ENCODE data around the gene DYRK1B. TPM values are rescaled to one million over a fixed set of nuclear protein-coding genes. Genes with fewer than 3 reads are reported as not detected.
A peak's percentile ranks its signal among the peaks of the same experiment; 100 is the strongest.

The DYRK1B gene
- polyA plus RNA-seq, 1 donor from 2014 or later: 11.3 TPM

- TF ChIP-seq CTCF (IDR thresholded peaks at IDR 0.05; ENCODE audit: poor library complexity, severe bottlenecking): peak; percentile 38
- no peak for TF ChIP-seq POLR2AphosphoS5 (IDR thresholded peaks at IDR 0.05)
- Histone ChIP-seq H2AFZ (ENCODE audit: low read depth, low read length) (peak overlapping the region; percentile 59), H3K9ac (ENCODE audit: low read length) (peak overlapping the region; percentile 82), H3F3A (ENCODE audit: insufficient read depth, low read length, poor library complexity, severe bottlenecking) (no peaks in the 10 kb centered on the region), H3K4me3 (ENCODE audit: low read length) (peak overlapping the region; percentile 95), H3K27ac (ENCODE audit: low read length) (peak overlapping the region; percentile 88), H3K4me2 (ENCODE audit: low read length) (peak overlapping the region; percentile 71), H3K9me3 (ENCODE audit: low read length) (no peaks in the 10 kb centered on the region), H4K20me1 (ENCODE audit: insufficient read depth) (no peaks in the 10 kb centered on the region), H3K79me2 (replicated peaks; ENCODE audit: insufficient read depth, low read length) (peaks cover 33% of the 10 kb centered on the region), H3K36me3 (ENCODE audit: insufficient read depth, low read length) (no peaks in the 10 kb centered on the region), H3K27me3 (ENCODE audit: insufficient read depth, low read depth, low read length) (no peaks in the 10 kb centered on the region), H3K9me2 (ENCODE audit: insufficient read depth, low read length) (no peaks in the 10 kb centered on the region)
Observed at GRCh38 chr19:39845584-39845932, 11.6 kb upstream of the DYRK1B start.

GRCh38 chr19:39845172-39845571, 11.2 kb upstream of the DYRK1B start:
- Histone ChIP-seq H4K20me1 (ENCODE audit: insufficient read depth) (no peaks in the 10 kb centered on the region), H3F3A (ENCODE audit: insufficient read depth, low read length, poor library complexity, severe bottlenecking) (no peaks in the 10 kb centered on the region), H3K4me2 (ENCODE audit: low read length) (peak overlapping the region; percentile 71), H3K27me3 (ENCODE audit: insufficient read depth, low read depth, low read length) (no peaks in the 10 kb centered on the region), H3K27ac (ENCODE audit: low read length) (no peak overlapping the region), H3K9me2 (ENCODE audit: insufficient read depth, low read length) (no peaks in the 10 kb centered on the region), H3K36me3 (ENCODE audit: insufficient read depth, low read length) (no peaks in the 10 kb centered on the region), H3K9ac (ENCODE audit: low read length) (peak overlapping the region; percentile 82), H2AFZ (ENCODE audit: low read depth, low read length) (no peak overlapping the region), H3K79me2 (replicated peaks; ENCODE audit: insufficient read depth, low read length) (peaks cover 33% of the 10 kb centered on the region), H3K9me3 (ENCODE audit: low read length) (no peaks in the 10 kb centered on the region), H3K4me3 (ENCODE audit: low read length) (peak overlapping the region; percentile 95)
- no peak for TF ChIP-seq CTCF (IDR thresholded peaks at IDR 0.05; ENCODE audit: poor library complexity, severe bottlenecking)
- no peak for TF ChIP-seq RAD21 (conservative IDR thresholded peaks at IDR 0.05)
- TF ChIP-seq SMC3 (conservative IDR thresholded peaks at IDR 0.05; ENCODE audit: poor library complexity): no peak
- TF ChIP-seq MXI1 (conservative IDR thresholded peaks at IDR 0.05; ENCODE audit: poor library complexity, severe bottlenecking): no peak
- TF ChIP-seq REST (IDR thresholded peaks at IDR 0.05; ENCODE audit: borderline replicate concordance): no peak
- no peak for TF ChIP-seq POLR2AphosphoS5 (IDR thresholded peaks at IDR 0.05)
- TF ChIP-seq EP300 (conservative IDR thresholded peaks at IDR 0.05; ENCODE audit: poor library complexity, severe bottlenecking): no peak
